Measurements from ENCODE around the gene TRIM71.
"Not testable (repeated sequence)": the region's sequence is repeated elsewhere in the genome, so short reads cannot be mapped to it uniquely, and the experiment has no call there.

TRIM71 gene

DNA sequence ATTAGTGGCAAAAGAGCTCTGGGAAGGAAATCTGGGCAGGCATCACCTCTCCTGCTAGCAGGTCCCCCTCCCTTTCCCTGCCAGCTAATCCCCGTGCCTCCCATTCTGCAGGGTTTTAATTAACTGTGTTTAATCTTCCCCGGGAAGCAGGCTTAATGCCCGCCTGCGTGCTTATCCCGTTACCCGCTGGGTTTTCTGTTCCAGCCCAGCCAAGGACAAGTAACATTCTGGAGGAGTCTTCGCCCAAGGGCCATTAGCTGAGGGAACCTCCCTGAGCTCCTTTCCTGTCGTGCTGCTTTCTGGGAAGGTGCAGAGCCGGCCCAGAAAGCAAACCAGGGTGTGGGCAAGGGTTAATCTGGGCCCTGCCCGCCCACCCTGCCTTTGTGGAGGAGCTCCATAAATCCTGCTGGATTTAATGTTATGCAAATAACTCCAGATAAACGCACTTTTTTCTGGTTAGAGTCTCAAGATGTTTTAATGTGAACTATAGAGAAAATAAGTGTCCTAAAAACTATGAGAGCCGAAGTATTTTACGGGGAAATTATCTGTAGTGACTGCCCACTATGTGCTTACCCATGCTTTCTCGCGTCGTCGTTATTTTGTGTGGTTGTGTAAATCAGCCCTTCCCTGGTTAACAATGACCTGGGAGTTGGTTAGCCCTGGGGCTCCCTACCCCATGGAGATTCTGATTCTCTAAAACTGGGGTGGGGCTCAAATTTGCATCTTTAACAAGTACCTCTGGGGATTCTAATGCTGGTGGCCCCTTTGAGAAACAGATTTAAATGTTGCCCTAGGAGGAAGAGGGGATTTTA is 25.9 kb downstream of the TRIM71 start:
- peak; percentile 97 for DNase-seq

DNA sequence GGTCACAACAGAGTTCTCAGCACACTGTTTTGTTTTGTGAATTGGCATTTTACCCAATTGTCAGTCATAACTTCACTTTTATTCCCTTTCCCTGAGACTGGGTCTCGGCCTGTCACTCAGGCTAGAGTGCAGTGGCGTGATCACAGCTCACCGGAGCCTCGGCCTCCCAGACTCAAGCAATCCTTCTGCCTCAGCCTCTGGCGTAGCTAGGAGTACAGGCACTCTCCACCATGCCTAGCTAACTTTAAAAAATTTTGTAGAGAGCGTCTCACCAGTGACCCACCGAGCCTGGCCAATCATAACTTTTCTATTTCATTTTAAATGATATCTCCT is 26.5 kb downstream of the TRIM71 start:
- DNase-seq, result no peak

DNA sequence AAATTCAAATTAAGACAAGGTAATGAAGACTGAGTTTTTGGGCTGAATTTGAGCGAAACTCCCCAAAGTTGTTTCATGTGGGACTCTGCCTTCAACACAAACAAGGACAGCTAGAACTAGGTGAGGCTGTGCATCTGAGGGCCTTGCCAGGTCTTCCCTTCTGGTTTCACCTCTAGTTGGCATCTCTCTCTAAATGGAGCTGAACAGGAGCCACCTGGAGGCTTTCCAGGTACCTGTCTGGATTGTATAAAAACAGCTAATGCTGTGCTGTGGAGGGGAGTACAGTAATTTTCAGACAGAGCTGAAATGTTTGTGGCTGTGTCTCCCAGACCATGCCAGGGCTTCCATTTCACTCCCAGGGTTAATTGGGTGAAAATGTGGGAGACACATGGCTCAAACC is 27.1 kb downstream of the TRIM71 start:
- DNase-seq, result no peak

DNA sequence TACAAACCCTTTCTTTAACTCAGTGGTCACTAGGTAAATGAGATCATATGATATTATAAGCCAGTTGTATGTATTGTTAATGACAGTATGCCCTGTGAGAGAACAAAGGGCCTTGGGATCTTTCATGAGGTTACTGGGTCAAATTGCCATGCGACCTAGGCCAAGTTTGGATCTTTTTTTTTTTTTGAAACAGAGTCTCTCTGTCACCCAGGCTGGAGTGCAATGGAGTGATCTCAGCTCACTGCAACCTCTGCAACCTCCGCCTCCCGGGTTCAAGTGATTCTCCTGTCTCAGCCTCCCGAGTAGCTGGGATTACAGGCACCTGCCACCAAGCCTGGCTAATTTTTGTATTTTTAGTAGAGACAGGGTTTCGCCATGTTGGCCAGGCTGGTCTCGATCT is 27.7 kb downstream of the TRIM71 start:
- not testable (repeated sequence) for DNase-seq

DNA sequence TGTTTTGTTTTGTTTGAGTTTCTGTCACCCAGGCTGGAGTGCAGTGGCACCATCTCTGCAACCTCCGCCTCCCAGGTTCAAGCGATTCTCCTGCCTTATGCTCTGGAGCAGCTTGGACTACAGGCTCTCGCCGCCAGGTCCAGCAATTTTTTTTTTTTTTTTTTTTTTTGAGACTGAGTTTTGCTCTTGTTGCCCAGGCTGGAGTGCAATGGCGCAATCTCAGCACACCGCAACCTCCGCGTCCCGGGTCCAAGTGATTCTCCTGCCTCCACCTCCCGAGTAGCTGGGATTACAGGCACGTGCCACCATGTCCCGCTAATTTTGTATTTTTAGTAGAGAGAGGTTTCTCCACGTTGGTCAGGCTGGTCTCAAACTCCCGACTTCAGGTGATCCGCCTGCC is 29.2 kb downstream of the TRIM71 start:
- DNase-seq, result not testable (repeated sequence)

DNA sequence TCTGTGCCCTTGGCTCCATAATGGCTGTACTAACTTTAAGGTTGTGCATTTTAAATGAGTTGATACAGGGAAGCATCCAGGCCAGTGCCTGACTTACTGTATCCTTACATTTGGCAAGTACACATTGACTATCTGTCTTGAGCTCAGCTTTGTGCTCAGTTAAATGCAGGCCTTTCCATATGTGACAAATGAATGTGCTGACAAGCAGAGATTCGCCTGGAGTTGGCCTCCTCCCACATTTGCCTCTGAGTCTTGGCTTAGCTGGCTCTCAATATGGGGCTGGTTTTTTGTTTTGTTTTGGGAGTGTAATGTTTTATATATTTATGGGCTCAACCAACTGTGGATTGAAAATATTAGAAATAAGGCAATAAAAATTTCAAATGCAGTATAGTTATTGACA is 29.7 kb downstream of the TRIM71 start:
- DNase-seq, result no peak

DNA sequence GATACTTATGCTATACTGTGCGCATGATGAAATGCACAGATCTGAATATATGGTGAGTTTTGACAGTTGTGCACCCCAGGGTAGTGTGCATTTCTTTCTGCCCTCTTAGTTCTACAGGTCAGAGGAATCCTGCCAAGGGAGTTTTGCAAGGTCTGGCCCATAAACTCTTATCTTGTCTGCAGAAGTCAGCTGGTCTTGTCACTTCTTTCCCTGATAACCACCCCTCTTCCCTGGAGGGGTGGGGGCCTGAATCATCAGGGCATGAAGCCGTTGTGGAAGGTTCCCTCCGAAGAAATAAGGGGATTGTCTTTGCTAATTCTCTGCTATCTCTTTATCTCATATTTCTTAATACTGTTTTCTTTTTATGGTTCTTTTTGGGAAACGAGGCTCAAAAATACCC is 30.4 kb downstream of the TRIM71 start:
- no peak for DNase-seq

DNA sequence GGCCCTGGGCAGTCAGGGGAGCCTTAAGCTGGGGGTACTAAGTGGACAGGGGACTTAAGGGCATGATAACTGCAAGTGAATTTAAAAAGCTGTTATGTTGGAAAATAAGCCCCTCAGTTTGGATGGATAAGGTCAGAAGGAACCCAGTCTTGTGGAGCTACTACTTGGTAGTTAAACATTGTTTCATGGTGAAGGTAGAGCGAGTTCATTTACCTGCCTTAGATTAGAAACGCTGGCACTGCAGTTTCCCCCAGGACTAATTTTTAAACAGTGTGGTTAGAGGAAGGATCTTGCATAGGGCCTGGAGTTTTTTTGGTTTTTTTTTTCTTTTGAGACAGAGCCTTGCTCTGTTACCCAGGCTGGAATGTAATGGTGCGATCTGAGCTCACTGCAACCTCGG is 31.2 kb downstream of the TRIM71 start:
- DNase-seq, result no peak

DNA sequence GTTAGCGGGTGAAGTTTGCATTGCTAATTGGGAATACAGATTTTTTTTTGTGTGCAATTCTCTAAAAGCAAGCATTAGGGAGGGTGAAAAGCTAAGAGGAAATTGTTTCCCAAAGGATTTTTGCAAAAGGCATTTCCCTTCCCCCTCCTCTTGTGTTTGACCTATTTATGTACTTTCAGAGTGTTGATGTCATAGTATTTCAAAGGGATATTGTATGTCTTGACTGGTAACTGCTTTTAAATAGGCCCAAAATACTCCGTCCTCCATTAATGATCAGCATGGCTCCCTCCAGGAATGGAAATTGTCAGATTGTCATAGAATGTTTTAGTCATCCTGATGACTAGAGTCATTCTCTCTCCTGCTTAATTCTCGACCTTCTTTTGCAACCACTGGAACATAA is 32.4 kb downstream of the TRIM71 start:
- DNase-seq, result no peak

DNA sequence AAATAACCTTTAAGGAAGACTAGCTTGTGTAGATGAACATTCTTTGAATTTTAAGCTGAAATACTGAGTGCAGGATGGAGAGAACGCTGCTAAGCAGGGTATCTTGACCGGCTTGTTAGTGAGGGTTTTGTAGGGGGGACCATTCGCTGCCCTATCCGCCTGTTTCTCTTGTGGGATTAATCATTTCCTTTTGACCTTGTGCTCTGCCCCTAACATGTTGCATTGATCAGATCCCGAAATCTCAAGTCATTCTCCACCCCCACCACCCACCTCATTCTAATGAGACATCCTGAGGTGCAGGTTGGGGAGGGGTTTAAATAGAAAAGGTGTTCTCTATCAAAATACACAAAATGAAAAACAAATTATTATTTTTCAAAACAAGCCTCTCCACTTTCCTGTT is 32.8 kb downstream of the TRIM71 start:
- DNase-seq, result no peak

DNA sequence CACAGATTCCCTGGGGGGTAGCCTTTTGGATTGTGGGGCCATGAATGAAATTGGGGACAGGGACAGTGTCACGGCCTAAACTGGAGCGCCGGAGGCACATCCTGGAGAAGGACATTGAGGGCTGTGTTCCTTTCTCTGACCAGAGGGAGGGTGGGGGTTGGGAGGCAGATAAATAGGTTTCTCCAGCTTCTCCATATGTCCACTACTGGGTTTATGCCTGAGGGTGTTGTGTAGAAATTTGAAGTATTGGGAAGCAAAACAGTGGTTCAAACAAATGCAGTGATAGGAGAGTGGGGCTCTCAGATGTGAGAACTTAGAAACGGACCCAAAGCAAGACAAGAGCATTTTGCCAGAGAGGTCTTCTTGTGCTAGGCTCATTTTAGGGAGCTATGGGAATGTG is 34.3 kb downstream of the TRIM71 start:
- no peak for DNase-seq

DNA sequence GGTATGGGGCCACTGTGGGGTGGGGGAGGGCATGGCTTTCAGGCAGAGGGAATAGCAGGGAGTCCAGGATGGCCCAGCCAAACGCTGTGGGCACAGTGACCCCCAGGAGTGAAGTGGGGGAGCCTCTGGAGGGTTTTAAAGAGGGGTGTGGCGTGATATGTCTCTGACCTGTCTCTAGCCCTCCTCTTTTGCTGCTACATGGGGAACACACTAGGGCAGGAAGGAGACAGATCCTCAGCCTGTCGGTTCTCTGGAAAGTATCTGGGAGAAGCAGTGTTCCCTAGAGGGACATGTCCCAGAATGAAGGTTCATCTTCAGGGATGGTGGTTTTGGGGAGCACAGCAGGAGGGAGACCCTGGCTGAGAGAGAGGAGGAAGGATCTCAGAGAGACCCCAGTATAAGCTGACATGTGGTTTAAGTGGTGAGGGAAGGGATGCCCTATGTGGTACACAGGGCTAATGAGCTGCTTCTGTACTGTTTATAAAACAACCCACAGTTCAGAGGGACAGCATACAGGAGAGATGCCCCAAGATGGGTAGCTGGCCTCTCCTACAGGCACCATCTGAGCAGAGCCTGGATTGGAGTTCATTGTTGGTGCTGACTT is 37.7 kb downstream of the TRIM71 start:
- DNase-seq, result no peak

DNA sequence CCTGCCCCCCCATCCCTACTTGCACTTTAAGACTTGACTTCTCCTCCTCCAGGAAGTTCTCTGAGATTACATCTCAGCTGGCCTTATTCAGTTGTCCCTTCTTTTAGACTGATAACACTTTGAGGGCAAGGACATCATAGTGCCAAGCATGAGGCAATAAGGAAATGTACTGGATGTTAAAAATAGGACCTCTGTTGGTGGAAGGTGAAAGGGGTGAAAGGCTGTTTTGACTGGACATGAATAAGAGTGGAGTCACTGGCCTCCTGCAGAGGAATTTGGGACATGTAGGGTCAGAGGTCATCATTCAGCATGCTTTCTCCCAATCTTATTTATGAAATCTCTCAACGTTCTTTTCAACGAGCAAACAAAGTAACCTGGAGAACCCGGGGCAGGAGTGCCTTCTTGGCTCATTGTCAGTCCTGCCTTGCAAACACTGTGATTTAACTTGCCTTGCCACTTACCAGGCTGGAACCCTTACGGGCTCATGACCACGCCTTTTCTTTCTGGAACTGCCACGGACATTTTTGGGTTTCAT is 38.6 kb downstream of the TRIM71 start:
- no peak for DNase-seq

DNA sequence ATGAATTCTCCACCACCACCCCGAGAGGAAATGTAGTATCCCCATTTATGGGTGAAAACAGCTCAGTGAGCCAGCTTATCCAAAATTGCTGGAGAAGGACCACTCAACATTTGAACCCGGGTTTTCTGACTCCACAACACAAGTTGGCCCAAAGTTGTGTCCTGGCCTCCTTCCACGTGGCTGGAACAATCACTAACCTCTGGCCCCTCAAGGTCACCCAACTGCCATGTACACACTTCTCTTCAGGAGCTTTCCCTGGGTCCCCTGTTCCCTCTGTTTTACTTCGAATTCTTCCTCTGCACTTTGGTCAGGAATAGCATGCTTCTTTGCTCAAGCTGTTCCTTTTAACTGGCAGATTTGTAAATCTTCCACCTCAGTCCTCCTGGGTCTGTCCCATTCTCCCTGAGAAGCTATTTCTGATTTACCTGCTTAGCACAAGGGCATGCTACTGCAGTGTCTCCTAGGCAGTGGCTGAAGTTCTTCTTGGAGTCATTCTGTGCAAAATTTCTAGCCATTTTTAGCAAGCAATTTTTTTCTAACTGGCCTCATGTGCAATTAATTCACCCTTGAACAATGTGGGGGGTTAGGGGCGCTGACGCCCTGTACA is 39.2 kb downstream of the TRIM71 start:
- no peak for DNase-seq

DNA sequence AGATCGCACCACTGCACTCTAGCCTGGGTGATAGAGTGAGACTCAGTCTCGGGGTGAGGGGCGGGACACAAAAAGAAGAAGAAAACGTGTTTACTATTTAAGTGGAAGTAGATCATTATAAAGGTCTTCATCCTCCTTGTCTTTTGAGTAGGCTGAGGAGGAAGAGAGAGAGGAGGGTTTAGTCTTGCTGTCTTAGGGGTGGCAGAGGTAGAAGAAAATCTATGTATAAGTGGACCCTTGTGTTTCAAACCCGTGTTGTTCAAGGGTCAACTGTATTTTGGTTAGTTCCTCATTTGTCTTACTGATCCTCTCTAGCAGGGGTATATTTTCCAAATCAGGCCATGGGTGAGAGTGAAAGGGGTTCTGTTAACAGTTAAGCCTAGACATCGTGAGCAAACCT is 40.1 kb downstream of the TRIM71 start:
- no peak for DNase-seq

DNA sequence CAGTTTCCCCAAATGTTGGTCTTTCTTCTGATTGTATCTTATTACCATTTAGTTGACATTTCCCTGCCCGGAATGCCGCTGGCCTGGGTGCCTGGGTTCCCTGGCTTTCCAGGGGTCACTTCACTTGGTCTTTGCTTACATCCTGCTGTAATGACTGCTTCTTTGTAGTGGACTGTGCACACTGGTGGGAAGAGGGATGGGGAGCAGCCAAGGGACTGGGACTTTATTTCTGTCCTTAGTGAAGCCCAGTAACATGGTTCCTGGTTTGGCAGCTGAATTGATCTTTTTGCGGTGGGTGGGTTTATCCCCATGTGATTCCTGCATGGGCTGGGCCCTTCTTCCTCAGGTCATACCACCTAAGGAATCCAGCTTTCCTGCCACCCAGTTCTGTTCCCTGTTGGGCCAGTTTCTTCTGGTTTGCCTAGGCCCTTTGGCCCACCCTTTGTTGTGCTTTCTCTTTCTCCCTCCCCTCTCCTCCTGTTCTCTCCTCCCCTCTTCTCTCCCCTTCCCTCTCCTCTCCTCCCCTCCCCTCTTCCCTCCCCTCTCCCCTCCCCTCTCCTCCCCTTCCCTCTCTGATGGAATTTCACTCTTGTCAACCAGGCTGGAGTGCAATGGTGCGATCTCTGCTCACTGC is 41.9 kb downstream of the TRIM71 start:
- DNase-seq, result no peak

DNA sequence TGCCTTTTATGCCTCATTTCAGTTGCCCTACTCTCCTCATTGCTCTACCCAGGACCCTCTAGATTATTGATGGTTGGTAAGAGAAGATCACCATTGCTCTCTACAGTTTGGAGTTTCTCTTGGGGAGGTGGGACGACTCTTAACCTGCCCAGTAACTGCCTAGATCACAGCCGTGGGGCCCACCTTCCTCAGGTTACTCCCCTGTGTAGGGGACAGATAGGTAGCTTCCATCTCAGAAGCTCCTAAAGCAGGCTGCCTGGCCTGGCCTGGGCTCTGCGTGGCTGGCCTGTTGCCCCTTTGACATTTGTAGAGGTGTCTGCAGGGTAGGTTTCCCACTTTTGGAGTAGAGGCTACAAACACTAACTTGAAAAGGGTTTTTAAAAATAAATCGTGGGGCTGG is 42.7 kb downstream of the TRIM71 start:
- no peak for DNase-seq

DNA sequence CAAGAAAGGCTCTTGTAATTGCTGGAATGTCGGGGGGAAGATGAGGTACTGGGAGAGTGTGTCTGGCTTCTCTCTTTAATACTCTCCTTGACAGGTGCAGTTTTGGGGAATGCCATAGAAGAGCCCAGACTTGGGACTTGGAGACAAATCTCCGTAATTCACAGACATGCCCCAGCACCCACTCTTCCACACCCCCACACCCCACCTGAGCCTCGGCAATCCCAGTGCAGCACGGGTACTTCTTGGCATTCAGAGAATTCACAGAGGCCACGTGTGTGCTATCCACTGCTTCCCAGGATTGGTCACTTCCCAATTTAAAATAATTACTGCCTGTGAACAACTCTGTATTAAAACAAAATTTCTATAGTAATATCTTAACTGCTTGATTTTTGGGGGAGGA is 43.9 kb downstream of the TRIM71 start:
- DNase-seq, result no peak

DNA sequence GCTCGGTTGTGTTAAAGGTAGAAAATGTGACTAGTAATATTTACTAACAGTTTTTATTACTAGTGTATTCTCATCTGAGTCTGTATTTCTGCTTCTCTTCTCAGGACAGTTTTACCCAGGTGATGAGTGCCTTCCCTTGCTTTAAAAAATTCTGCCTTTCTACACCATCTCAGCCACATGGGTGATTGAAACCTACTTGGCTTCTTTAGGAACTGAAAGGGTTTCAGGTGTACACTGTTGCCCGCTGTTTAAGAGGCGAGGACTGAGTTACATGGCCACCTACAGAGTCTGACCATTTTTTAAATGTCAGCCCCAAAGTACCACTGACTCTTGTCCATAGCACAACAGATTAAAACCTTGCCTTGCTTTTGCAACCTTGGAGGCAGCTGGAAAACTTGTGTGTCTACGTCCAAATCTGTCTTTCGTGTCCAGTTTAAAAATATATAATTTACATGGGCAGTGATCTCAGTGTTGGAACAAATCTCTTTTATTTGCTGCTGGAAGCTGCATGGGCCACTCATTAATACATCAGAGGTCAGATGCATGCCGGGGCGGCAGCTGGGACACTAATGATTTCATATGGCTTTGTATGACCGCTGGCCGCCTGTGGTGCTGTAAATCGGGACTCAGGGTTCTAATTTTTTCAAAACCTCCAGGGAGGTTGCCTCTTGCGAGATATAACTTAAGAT is 44.6 kb downstream of the TRIM71 start:
- DNase-seq, result no peak

DNA sequence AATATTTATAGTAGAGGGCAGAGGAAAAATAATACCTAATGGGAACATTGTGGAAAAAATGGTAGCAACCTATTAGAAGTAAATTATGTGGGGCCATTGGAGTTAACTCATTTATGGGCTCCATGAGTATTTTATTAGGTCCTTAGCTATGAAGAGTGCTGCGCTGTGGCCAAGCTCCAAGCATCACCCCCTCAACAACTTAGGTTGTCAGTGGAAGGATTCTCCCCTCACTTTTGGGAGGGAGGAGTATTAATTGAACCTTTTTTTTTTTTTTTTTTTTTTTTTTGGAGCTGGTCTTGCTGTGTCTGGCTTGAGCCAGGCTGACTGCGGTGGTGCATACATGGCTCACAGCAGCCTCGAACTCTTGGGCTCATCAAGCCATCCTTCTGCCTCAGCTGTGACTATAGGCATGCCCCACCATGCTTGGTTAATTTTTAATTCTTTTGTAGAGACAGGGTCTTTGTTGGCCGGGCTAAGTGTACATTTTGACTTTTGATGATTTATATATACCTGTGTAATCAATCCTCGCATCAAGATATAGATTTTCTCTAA is 45.2 kb downstream of the TRIM71 start:
- DNase-seq, result no peak

DNA sequence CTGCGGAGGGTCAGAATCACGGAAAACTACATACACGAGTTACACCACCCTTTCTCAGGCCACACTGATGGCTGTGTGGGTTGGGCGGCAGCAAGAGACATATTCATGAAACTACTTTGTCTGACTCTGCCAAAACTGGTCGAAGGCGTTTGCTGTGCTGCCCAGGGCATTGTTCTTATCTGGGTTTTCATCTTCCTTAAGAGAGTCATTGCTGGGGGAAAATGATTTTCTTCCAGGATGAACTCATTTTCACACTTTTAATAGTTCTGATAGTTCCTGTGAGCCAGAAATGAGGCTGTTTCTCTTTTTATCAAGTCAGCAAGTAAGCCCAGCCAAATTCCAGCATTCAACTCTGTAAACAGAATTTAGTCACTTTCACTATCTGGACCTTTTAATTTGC is 47.6 kb downstream of the TRIM71 start:
- no peak for DNase-seq

DNA sequence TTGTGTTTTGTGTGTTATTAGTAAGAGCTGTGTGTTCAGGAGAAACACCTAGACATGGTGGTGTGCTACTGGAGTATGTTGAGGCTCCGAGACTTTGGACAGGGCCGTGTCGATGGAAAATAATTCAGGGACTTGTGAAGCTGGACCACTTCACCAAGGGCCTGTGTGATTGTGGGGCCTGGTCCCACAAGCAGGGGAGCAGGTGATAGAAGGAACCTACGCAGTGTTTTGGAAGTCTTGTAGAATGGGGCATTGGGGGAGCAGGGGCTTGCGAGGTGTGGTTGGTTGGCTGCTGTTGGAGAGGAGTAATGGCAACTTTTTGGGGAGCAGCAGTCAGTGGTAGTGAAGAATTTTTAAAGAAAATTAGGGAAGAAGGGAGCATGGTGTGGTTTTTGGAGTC is 48.7 kb downstream of the TRIM71 start:
- DNase-seq, result no peak

DNA sequence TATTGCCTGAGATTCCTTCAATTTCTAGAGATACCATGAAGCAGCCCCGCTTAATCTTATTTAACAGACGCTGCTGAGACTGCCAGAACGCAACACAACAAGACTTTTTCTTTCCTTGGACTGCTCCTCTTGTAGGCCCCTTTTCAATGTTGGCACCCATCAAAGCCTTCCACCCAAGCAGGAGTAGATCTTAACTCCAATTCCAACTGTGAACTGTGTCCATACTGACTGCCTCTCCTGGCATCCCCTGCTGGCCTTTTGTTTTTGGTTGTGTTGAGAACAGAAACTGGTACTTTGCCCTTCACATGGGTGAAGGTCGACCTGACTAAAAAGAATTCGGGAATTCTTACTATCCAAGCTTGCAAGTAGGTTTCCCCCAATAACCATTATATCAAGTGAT is 50.2 kb downstream of the TRIM71 start:
- DNase-seq, result no peak

Data from NCI-H82 (cell line).